ENCODE results near the gene MRPL9.

The MRPL9 gene

GRCh38 chr1:151800830-151801229 lies 37.5 kb upstream of the MRPL9 start:
- Histone ChIP-seq H3K27me3 (replicated peaks; ENCODE audit: insufficient read depth, low read length) (no peaks in the 10 kb centered on the region; the same call in 1 of the 2 replicates), H3K4me2 (ENCODE audit: low read depth, low read length) (no peak overlapping the region), H4K20me1 (ENCODE audit: insufficient read depth, low read length) (no peaks in the 10 kb centered on the region), H3K9me2 (replicated peaks; ENCODE audit: insufficient read depth, low read length) (no peaks in the 10 kb centered on the region), H3K9me3 (replicated peaks; ENCODE audit: insufficient read depth, low read length) (no peaks in the 10 kb centered on the region), H3K36me3 (replicated peaks; ENCODE audit: insufficient read depth, low read length) (no peaks in the 10 kb centered on the region), H3K4me1 (ENCODE audit: low read length) (no peaks in the 10 kb centered on the region), H3K79me2 (ENCODE audit: low read length) (no peaks in the 10 kb centered on the region), H3F3A (ENCODE audit: insufficient read depth, low read length) (no peaks in the 10 kb centered on the region), H2AFZ (ENCODE audit: low read length) (no peak overlapping the region), H3K27ac (ENCODE audit: low read length) (no peak overlapping the region), H3K9ac (ENCODE audit: low read length) (no peak overlapping the region), H3K4me3 (ENCODE audit: low read length) (no peak overlapping the region)
- DNase-seq = no peak
- TF ChIP-seq EZH2phosphoT487 (IDR thresholded peaks at IDR 0.05; ENCODE audit: low read length) (no peak), EZH2 (optimal IDR thresholded peaks at IDR 0.05; ENCODE audit: low read depth, low read length) (no peak)
- TF ChIP-seq, protein P1, sequence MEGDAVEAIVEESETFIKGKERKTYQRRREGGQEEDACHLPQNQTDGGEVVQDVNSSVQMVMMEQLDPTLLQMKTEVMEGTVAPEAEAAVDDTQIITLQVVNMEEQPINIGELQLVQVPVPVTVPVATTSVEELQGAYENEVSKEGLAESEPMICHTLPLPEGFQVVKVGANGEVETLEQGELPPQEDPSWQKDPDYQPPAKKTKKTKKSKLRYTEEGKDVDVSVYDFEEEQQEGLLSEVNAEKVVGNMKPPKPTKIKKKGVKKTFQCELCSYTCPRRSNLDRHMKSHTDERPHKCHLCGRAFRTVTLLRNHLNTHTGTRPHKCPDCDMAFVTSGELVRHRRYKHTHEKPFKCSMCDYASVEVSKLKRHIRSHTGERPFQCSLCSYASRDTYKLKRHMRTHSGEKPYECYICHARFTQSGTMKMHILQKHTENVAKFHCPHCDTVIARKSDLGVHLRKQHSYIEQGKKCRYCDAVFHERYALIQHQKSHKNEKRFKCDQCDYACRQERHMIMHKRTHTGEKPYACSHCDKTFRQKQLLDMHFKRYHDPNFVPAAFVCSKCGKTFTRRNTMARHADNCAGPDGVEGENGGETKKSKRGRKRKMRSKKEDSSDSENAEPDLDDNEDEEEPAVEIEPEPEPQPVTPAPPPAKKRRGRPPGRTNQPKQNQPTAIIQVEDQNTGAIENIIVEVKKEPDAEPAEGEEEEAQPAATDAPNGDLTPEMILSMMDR (IDR thresholded peaks at IDR 0.05; ENCODE audit: low read length) = no peak

DNA sequence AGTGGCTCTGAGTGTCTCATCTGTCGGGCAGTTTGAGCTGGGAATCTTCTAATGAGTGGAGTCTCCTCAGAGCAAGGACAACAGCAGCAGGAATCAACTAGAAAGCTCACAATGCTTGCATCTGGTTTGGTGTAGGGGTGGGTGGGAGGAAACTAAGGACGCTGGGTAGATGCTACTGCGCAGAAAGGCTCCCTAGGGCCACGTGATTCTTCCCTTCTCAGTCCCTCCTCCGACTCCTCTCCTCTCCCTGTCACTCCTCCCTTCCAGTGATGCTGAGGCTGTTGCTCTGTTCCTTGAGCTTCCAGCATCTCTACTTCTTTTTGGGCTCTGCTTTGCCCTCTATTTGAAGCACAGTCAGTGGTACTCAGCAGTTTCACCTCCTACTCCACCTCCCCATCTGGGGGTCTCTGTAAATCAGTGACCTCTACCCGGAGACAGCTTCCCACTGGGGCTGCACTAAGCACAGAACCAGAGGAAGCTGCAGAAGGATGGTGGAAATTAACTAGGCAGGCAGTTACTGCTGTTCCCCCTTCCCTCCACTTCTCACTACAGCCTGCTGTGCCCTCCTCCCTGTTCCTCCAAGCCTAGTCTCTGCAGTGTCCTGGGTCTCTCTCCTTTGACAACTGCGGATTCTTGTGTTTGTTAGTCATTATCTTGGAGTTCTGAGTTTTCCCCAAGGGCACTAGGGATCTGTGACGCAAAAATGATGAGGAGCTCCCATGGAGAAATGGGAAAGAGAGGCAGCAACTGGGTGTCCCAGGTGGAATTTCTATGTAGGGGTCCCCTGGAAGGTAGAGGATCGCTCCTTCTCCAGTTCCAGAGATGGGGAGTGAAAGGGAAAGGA lies 36.1 kb upstream of the MRPL9 start:
- no peaks in the 10 kb centered on the region for H3K36me3 ChIP-seq (replicated peaks; ENCODE audit: insufficient read depth, low read length)
- no peak for TF ChIP-seq EZH2phosphoT487 (IDR thresholded peaks at IDR 0.05; ENCODE audit: low read length)
- TF ChIP-seq, protein P1 (IDR thresholded peaks at IDR 0.05; ENCODE audit: low read length) = no peak
- no peak for TF ChIP-seq EZH2 (optimal IDR thresholded peaks at IDR 0.05; ENCODE audit: low read depth, low read length)
- H4K20me1 ChIP-seq (ENCODE audit: insufficient read depth, low read length) = no peaks in the 10 kb centered on the region
- H3K4me1 ChIP-seq (ENCODE audit: low read length) = no peaks in the 10 kb centered on the region
- H3K9me3 ChIP-seq (replicated peaks; ENCODE audit: insufficient read depth, low read length) = no peaks in the 10 kb centered on the region
- H2AFZ ChIP-seq (ENCODE audit: low read length) = no peak overlapping the region
- no peaks in the 10 kb centered on the region for H3F3A ChIP-seq (ENCODE audit: insufficient read depth, low read length)
- H3K27me3 ChIP-seq (replicated peaks; ENCODE audit: insufficient read depth, low read length) = no peaks in the 10 kb centered on the region; the same call in 1 of the 2 replicates
- no peaks in the 10 kb centered on the region for H3K9me2 ChIP-seq (replicated peaks; ENCODE audit: insufficient read depth, low read length)
- no peak overlapping the region for H3K4me2 ChIP-seq (ENCODE audit: low read depth, low read length)
- H3K79me2 ChIP-seq (ENCODE audit: low read length) = no peaks in the 10 kb centered on the region
- H3K4me3 ChIP-seq (ENCODE audit: low read length) = no peak overlapping the region
- H3K27ac ChIP-seq (ENCODE audit: low read length) = no peak overlapping the region
- no peak for DNase-seq
- no peak overlapping the region for H3K9ac ChIP-seq (ENCODE audit: low read length)

GRCh38 chr1:151798571-151798970 lies 35.3 kb upstream of the MRPL9 start:
- H3K9me3 ChIP-seq (replicated peaks; ENCODE audit: insufficient read depth, low read length) = no peaks in the 10 kb centered on the region
- no peak overlapping the region for H3K4me3 ChIP-seq (ENCODE audit: low read length)
- TF ChIP-seq EZH2 (optimal IDR thresholded peaks at IDR 0.05; ENCODE audit: low read depth, low read length) (no peak), EZH2phosphoT487 (IDR thresholded peaks at IDR 0.05; ENCODE audit: low read length) (no peak)
- TF ChIP-seq, protein P1 (IDR thresholded peaks at IDR 0.05; ENCODE audit: low read length) = no peak
- H3K9ac ChIP-seq (ENCODE audit: low read length) = no peak overlapping the region
- no peaks in the 10 kb centered on the region for H3K4me1 ChIP-seq (ENCODE audit: low read length)
- no peaks in the 10 kb centered on the region for H3K36me3 ChIP-seq (replicated peaks; ENCODE audit: insufficient read depth, low read length)
- DNase-seq = no peak
- H3K79me2 ChIP-seq (ENCODE audit: low read length) = no peaks in the 10 kb centered on the region
- H3K27ac ChIP-seq (ENCODE audit: low read length) = no peak overlapping the region
- H3F3A ChIP-seq (ENCODE audit: insufficient read depth, low read length) = no peaks in the 10 kb centered on the region
- no peaks in the 10 kb centered on the region for H4K20me1 ChIP-seq (ENCODE audit: insufficient read depth, low read length)
- H3K4me2 ChIP-seq (ENCODE audit: low read depth, low read length) = no peak overlapping the region
- H2AFZ ChIP-seq (ENCODE audit: low read length) = no peak overlapping the region
- no peaks in the 10 kb centered on the region for H3K9me2 ChIP-seq (replicated peaks; ENCODE audit: insufficient read depth, low read length)
- no peaks in the 10 kb centered on the region; the same call in 1 of the 2 replicates for H3K27me3 ChIP-seq (replicated peaks; ENCODE audit: insufficient read depth, low read length)
